ENCODE data around the gene TUT4.

TUT4 gene

DNA sequence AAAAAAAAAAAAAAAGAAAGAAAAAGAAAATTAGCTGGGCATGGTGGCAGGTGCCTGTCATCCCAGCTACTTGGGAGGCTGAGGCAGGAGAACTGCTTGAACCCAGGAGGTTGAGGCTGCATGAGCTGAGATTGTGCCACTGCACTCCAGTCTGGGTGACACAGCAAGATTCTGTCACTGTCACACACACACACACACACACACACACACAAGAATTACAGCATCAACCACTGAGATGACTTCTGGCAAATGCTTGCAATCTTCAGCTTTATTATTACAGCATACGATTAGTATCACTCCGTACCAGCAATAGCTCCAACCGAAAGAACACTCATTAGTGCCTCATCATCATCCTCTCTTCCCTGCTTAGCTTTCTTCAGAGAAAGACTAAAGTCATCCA is 153.3 kb downstream of the TUT4 start:
- Mint-ChIP-seq H3K27ac (no peak overlapping the region), H3K4me1 (peaks cover 14% of the 10 kb centered on the region), H3K27me3 (no peaks in the 10 kb centered on the region), H3K36me3 (peaks cover 27% of the 10 kb centered on the region), H3K9me3 (no peaks in the 10 kb centered on the region), H3K4me3 (no peak overlapping the region)
- ATAC-seq, result no peak

DNA sequence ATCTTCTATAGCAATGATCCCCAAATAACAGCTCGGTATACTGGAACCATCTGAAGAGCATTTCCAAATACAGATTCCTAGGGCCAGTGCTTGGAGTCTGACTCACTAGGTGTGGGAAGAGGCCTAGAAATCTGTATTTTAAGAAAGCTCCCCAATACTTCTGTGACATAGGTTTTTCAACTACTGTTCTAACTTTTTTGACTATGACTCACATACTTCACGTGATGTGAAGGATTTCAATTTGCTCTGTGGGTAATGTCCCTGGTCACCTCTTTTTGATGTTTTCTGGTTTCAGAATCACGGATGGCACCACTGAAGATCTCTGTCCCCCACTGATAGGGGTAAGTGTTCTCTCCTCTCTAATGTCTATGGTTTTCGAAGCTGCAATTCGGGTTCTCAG is 159.7 kb downstream of the TUT4 start:
- Mint-ChIP-seq H3K9me3 (no peaks in the 10 kb centered on the region), H3K27me3 (no peaks in the 10 kb centered on the region), H3K36me3 (peaks cover 23% of the 10 kb centered on the region), H3K4me3 (no peak overlapping the region), H3K27ac (no peak overlapping the region), H3K4me1 (no peaks in the 10 kb centered on the region)
- no peak for ATAC-seq

DNA sequence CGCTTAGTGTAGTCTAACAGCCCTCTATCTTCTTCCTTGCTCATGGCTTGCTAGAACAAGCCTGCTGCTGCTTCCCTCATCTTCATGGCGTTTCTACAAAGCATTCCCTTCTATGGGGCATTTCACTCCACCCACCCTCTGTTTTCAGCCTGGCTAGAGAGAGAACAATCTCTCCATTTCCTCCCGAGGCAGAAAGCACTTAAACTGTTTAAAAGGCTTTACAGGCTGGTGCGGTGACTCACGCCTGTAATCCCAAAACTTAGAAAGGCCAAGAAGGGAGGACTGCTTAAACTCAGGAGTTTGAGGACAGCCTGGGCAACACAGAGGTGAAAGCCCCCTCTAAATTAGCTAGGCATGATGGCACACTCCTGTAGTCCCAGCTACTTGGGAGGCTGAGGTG is 166.4 kb downstream of the TUT4 start:
- Mint-ChIP-seq H3K4me3 (no peak overlapping the region), H3K9me3 (no peaks in the 10 kb centered on the region)
- ATAC-seq, result no peak

DNA sequence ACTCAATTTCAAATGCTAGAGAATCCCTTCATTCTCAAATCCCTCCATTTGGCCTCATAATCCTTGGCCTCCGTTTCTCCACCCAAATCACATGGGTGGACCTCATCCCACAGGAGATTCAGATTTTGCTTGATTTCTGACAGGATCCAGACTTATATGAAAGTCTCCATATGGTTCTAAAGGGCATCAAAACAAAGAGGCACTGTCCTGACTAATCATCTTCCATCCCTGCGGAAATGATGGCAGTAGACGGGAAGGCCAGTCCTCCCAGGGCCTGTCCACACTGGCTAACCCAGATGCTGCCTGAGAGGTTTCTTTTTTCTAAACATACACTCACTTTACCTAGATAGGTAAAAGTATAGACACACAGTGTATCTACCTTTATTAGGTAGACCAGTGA is 167.5 kb downstream of the TUT4 start:
- H3K36me3 Mint-ChIP-seq, result peaks cover 30% of the 10 kb centered on the region
- no peak overlapping the region for H3K27ac Mint-ChIP-seq

More for the DNA sequence above, 166.4 kb downstream of the TUT4 start:
- Mint-ChIP-seq H3K27ac (no peak overlapping the region), H3K36me3 (peaks cover 30% of the 10 kb centered on the region), H3K27me3 (no peaks in the 10 kb centered on the region), H3K4me1 (no peaks in the 10 kb centered on the region)

More for the DNA sequence above, 167.5 kb downstream of the TUT4 start:
- H3K4me1 Mint-ChIP-seq, result no peaks in the 10 kb centered on the region
- no peaks in the 10 kb centered on the region for H3K27me3 Mint-ChIP-seq
- H3K9me3 Mint-ChIP-seq, result no peaks in the 10 kb centered on the region
- ATAC-seq, result no peak
- no peak overlapping the region for H3K4me3 Mint-ChIP-seq

Data from stimulated activated memory B cell treated with anti-CD40 and anti-IgM and Interleukin-4, amounts not matched to agents 10 μg/mL and 1 μg/mL and 100 μg/mL, for 72 hours (primary cell).